GM19468 (cell line): ENCODE results near the gene ZFYVE28.
"Not testable (repeated sequence)": the region's sequence is repeated elsewhere in the genome, so short reads cannot be mapped to it uniquely, and the experiment has no call there.

ENCODE experiments used
- ATAC-seq: cut with Tn5 transposase; IDR thresholded peaks from one replicate; pipeline ENCODE4 v1.9.1; 2021; ENCODE audit warnings: mild to moderate bottlenecking, moderate library complexity, moderate number of reproducible peaks; ENCODE audit not compliant: unreplicated experiment; ENCODE audit errors: extremely low read depth

ZFYVE28 gene

GRCh38 chr4:2280531-2281300 is 137.7 kb downstream of the ZFYVE28 start:
- ATAC-seq = no peak

- ATAC-seq = no peak
Measured at GRCh38 chr4:2277956-2278355, 140.5 kb downstream of the ZFYVE28 start.

GRCh38 chr4:2276581-2277325 is 141.7 kb downstream of the ZFYVE28 start:
- no peak for ATAC-seq

- ATAC-seq = no peak
Measured at GRCh38 chr4:2275546-2276251, 142.7 kb downstream of the ZFYVE28 start.

GRCh38 chr4:2275044-2275397 is 143.4 kb downstream of the ZFYVE28 start:
- not testable (repeated sequence) for ATAC-seq

- no peak for ATAC-seq
Measured at GRCh38 chr4:2274320-2275043, 144.0 kb downstream of the ZFYVE28 start.

GRCh38 chr4:2273657-2274319 is 144.7 kb downstream of the ZFYVE28 start:
- ATAC-seq = no peak

GRCh38 chr4:2273221-2273620 is 145.2 kb downstream of the ZFYVE28 start:
- ATAC-seq = no peak

GRCh38 chr4:2272828-2273120 is 145.7 kb downstream of the ZFYVE28 start:
- ATAC-seq = no peak

GRCh38 chr4:2272026-2272827 is 146.2 kb downstream of the ZFYVE28 start:
- no peak for ATAC-seq

- ATAC-seq = no peak
Measured at GRCh38 chr4:2271279-2272025, 147.0 kb downstream of the ZFYVE28 start.

GRCh38 chr4:2270341-2271165 is 147.9 kb downstream of the ZFYVE28 start:
- no peak for ATAC-seq

- no peak for ATAC-seq
Measured at GRCh38 chr4:2269618-2270163, 148.8 kb downstream of the ZFYVE28 start.

- ATAC-seq = no peak
Measured at GRCh38 chr4:2269206-2269531, 149.3 kb downstream of the ZFYVE28 start.

GRCh38 chr4:2268357-2269205 is 149.9 kb downstream of the ZFYVE28 start:
- no peak for ATAC-seq

- ATAC-seq = no peak
Measured at GRCh38 chr4:2267841-2268240, 150.6 kb downstream of the ZFYVE28 start.

GRCh38 chr4:2267320-2267811 is 151.1 kb downstream of the ZFYVE28 start:
- ATAC-seq = no peak
